ENCODE measurements around the gene NCBP2. TPM values are rescaled to one million over a fixed set of nuclear protein-coding genes. Genes with fewer than 3 reads are reported as not detected.

The NCBP2 gene
- polyA plus RNA-seq, 1 of the 3 experiments (the other 2 are of a cell fraction) = 128 TPM

GRCh38 chr3:196942226-196942914 lies at the start of gene NCBP2 (continued):
- TF ChIP-seq RCOR1 (IDR thresholded peaks at IDR 0.05; ENCODE audit: low read length) = peak; percentile 35; the same call in 1 of the 2 replicates
- TF ChIP-seq SMC3 (IDR thresholded peaks at IDR 0.05; ENCODE audit: low read depth, low read length) = peak; percentile 32; the same call in 1 of the 2 replicates
- TF ChIP-seq RAD21 (IDR thresholded peaks at IDR 0.05; ENCODE audit: low read length) = peak; percentile 43
- TF ChIP-seq FOXM1 (IDR thresholded peaks at IDR 0.05; ENCODE audit: low read depth) = no peak
- TF ChIP-seq POLR2AphosphoS5 (IDR thresholded peaks at IDR 0.05; ENCODE audit: low read depth, low read length) = peak; percentile 91
- TF ChIP-seq ZBTB33 (IDR thresholded peaks at IDR 0.05; ENCODE audit: borderline replicate concordance, low read depth) = no peak
- TF ChIP-seq EZH2phosphoT487 (IDR thresholded peaks at IDR 0.05; ENCODE audit: borderline replicate concordance, low read depth) = no peak
- peak; percentile 99 for TF ChIP-seq MAX (IDR thresholded peaks at IDR 0.05; ENCODE audit: low read depth)
- no peak for TF ChIP-seq RFX5 (IDR thresholded peaks at IDR 0.05; ENCODE audit: low read length)
- peak; percentile 89 for TF ChIP-seq MXI1 (IDR thresholded peaks at IDR 0.05; ENCODE audit: low read depth, low read length)
- no peak for TF ChIP-seq MEF2A (IDR thresholded peaks at IDR 0.05; ENCODE audit: borderline replicate concordance, low read depth)

- no peak overlapping the region for H3K27ac ChIP-seq (ENCODE audit: low read depth in 2 of 2, low read length in 1 of 2)
- no peaks in the 10 kb centered on the region for H3F3A ChIP-seq (replicated peaks; ENCODE audit: insufficient read depth)
- H4K20me1 ChIP-seq (ENCODE audit: insufficient read depth) = no peaks in the 10 kb centered on the region
- peaks cover 0 to 11% of the 10 kb centered on the region in 2 experiments; a peak in 1 of 4 replicates for H3K4me1 ChIP-seq (ENCODE audit: control insufficient read depth in 1 of 2, insufficient read depth in 2 of 2, low read depth in 1 of 2, low read length in 1 of 2)
- ChIA-PET CTCF (interaction anchor here (0.9 to 4.7 kb wide), 6 partner anchors 11 to 196 kb away, joined by 3 to 26 read pairs (median 14); partner anchors contain the start of gene MELTF), POLR2A (interaction anchor here (0.6 kb wide), 1 partner anchor 427 kb away, joined by 3 read pairs; no protein-coding TSS in a partner anchor)
- H3K9ac ChIP-seq = no peak overlapping the region
- H3K4me2 ChIP-seq = no peak overlapping the region
- H3K9me3 ChIP-seq = no peaks in the 10 kb centered on the region
- no peaks in the 10 kb centered on the region for H3K79me2 ChIP-seq (ENCODE audit: insufficient read depth)
- H3K9me2 ChIP-seq = no peaks in the 10 kb centered on the region
- no peak for TF ChIP-seq CHD2 (IDR thresholded peaks at IDR 0.05; ENCODE audit: low read length, partially characterized antibody)
- TF ChIP-seq YY1 (IDR thresholded peaks at IDR 0.05; ENCODE audit: low read depth) = no peak
- TF ChIP-seq NRF1 (IDR thresholded peaks at IDR 0.05; ENCODE audit: low read depth, low read length) = no peak
- TF ChIP-seq IRF3 (IDR thresholded peaks at IDR 0.05; ENCODE audit: low read depth, low read length) = no peak
- no peak for TF ChIP-seq EP300 (IDR thresholded peaks at IDR 0.05; ENCODE audit: borderline replicate concordance in 1 of 2, low read depth in 1 of 2, low read length in 1 of 2)
- TF ChIP-seq RFX5 (IDR thresholded peaks at IDR 0.05; ENCODE audit: low read length) = no peak
- no peak for TF ChIP-seq SIN3A (IDR thresholded peaks at IDR 0.05; ENCODE audit: borderline replicate concordance, low read depth, low read length)
- TF ChIP-seq MEF2A (IDR thresholded peaks at IDR 0.05; ENCODE audit: borderline replicate concordance, low read depth) = no peak
- no peak for TF ChIP-seq NFIC (IDR thresholded peaks at IDR 0.05; ENCODE audit: borderline replicate concordance)
- TF ChIP-seq PBX3 (IDR thresholded peaks at IDR 0.05) = no peak
- no peak overlapping the region for H2AFZ ChIP-seq (ENCODE audit: low read depth)
- no peaks in the 10 kb centered on the region; the same call in 1 of the 2 replicates for H3K27me3 ChIP-seq (ENCODE audit: insufficient read depth)
- DNase-seq = no peak
- no peak overlapping the region for H3K4me3 ChIP-seq (ENCODE audit: low read depth in 2 of 2, low read length in 1 of 2)
- H3K36me3 ChIP-seq (replicated peaks in 1 of 2; ENCODE audit: control insufficient read depth in 1 of 2, insufficient read depth in 2 of 2, low read length in 1 of 2) = no peaks in the 10 kb centered on the region
- WGBS (ENCODE audit: low lambda C conversion rate) = 87% methylated on average over 13 of the region's 28 CpGs
Observed at GRCh38 chr3:196991581-196992460, 49.5 kb upstream of the NCBP2 start.

All from SK-N-SH (cell line).